BJ (cell line): ENCODE measurements around the gene PTPRU. TPM values are rescaled to one million over a fixed set of nuclear protein-coding genes. Genes with fewer than 3 reads are reported as not detected.

ENCODE experiments used
- CTCF ChIA-PET: fragments of 350-600 bp; formaldehyde crosslinking; extraction: SDS; loops from one replicate; lab custom pipeline; 2021; ENCODE audit warnings: antibody characterized with exemption, inconsistent platforms; lab: Yijun Ruan, JAX
- POLR2A ChIA-PET: fragments of 300-600 bp; sonication (Branson Sonifier 250); formaldehyde crosslinking; extraction: SDS; loops from one replicate; lab custom pipeline; 2021; ENCODE audit warnings: antibody characterized with exemption; lab: Charles Lee
- DNase-seq: peaks from one replicate; pipeline ENCODE4 v3.0.0-alpha.2; 2011; ENCODE audit warnings: low read depth
- H3K27me3 ChIP-seq: 2 replicates; pipeline ENCODE4 v1.6.0; 2011; ENCODE audit warnings: low read length; ENCODE audit not compliant: control insufficient read depth, insufficient read depth
- H3K36me3 ChIP-seq: 2 replicates; pipeline ENCODE4 v1.5.1; 2011; ENCODE audit warnings: low read length; ENCODE audit not compliant: control insufficient read depth, insufficient read depth
- H3K4me3 ChIP-seq: 2 replicates; pipeline ENCODE4 v1.5.1; 2011; ENCODE audit warnings: low read depth, mild to moderate bottlenecking, control low read depth, low read length
- CTCF ChIP-seq: IDR thresholded peaks from 2 replicates; pipeline ENCODE4 v1.5.1; 2011; ENCODE audit warnings: low read depth, mild to moderate bottlenecking, control low read depth, inconsistent platforms, low read length, moderate library complexity; ENCODE audit not compliant: insufficient read depth
- polyA plus RNA-seq: library from polyadenylated mRNA; depleted of rRNA; stranded (reverse); fragments of >200 nt; gene quantifications from 2 replicates; pipeline ENCODE4 v1.2.3, GENCODE V29; 2011

The PTPRU gene
- polyA plus RNA-seq, 1 experiment = 19.8 TPM

- TF ChIP-seq CTCF = no peak
- CTCF ChIA-PET = interaction anchor here (1.3 kb wide), 1 partner anchor 24 kb away, joined by 3 read pairs; no protein-coding TSS in a partner anchor
- DNase-seq = no peak
- Histone ChIP-seq H3K4me3 (no peak overlapping the region), H3K27me3 (no peaks in the 10 kb centered on the region), H3K36me3 (peaks cover 10% of the 10 kb centered on the region)
- POLR2A ChIA-PET = no interaction called here
Measured at GRCh38 chr1:29282924-29283803, 46.8 kb downstream of the PTPRU start.

GRCh38 chr1:29283804-29284195 is 47.5 kb downstream of the PTPRU start:
- no peak for TF ChIP-seq CTCF
- Histone ChIP-seq H3K27me3 (no peaks in the 10 kb centered on the region), H3K4me3 (no peak overlapping the region), H3K36me3 (peaks cover 10% of the 10 kb centered on the region)
- POLR2A ChIA-PET = no interaction called here
- no peak for DNase-seq
- CTCF ChIA-PET = no interaction called here

- Histone ChIP-seq H3K27me3 (no peaks in the 10 kb centered on the region), H3K4me3 (no peak overlapping the region), H3K36me3 (peaks cover 6% of the 10 kb centered on the region)
- ChIA-PET POLR2A (no interaction called here), CTCF (no interaction called here)
- DNase-seq = no peak
- TF ChIP-seq CTCF = no peak
Measured at GRCh38 chr1:29284286-29284960, 48.1 kb downstream of the PTPRU start.

GRCh38 chr1:29284961-29285560 is 48.7 kb downstream of the PTPRU start:
- DNase-seq = no peak
- H3K36me3 ChIP-seq = peaks cover 6% of the 10 kb centered on the region
- no peaks in the 10 kb centered on the region for H3K27me3 ChIP-seq
- POLR2A ChIA-PET = no interaction called here
- no peak overlapping the region for H3K4me3 ChIP-seq
- CTCF ChIA-PET = no interaction called here
- no peak for TF ChIP-seq CTCF

- no peak for DNase-seq
- Histone ChIP-seq H3K4me3 (no peak overlapping the region), H3K36me3 (peaks cover 6% of the 10 kb centered on the region), H3K27me3 (no peaks in the 10 kb centered on the region)
- no peak for TF ChIP-seq CTCF
- ChIA-PET CTCF (no interaction called here), POLR2A (no interaction called here)
Measured at GRCh38 chr1:29285771-29286170, 49.4 kb downstream of the PTPRU start.
